Measurements from ENCODE around the gene DRC3.

Gene DRC3

DNA sequence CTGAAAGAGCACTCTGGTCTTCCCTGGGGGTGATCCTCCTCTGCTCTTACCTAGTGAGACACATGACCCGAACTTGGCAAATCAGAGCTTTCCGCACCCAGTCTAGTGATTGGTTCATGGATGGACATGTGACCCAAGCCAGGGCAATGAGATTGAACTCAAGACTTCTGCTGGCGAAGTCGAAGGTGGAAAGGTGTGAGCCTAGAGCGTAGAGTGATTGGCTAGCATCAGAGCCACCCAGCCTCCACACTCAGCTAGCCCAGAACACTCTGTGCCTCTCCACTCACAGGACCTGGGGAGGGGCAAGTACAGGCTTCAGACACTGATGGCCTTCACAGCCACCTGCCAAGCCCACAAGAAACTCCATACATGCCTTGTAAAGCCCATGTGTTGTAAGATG lies 48.7 kb downstream of the DRC3 start:
- ChIA-PET CTCF (no interaction called here), POLR2A (no interaction called here)
- DNase-seq (ENCODE audit: extremely low spot score), result no peak
- TF ChIP-seq SP1 (IDR thresholded peaks at IDR 0.05), result no peak
- TF ChIP-seq NFRKB (IDR thresholded peaks at IDR 0.05), result no peak
- no peak for TF ChIP-seq FOXK2 (IDR thresholded peaks at IDR 0.05)
- no peak for TF ChIP-seq BHLHE40 (IDR thresholded peaks at IDR 0.05; ENCODE audit: borderline replicate concordance)
- no peak for TF ChIP-seq HDGF (IDR thresholded peaks at IDR 0.05; ENCODE audit: borderline replicate concordance)
- no peak for TF ChIP-seq FOXM1 (IDR thresholded peaks at IDR 0.05; ENCODE audit: borderline replicate concordance)
- no peak for TF ChIP-seq FOXA1 (IDR thresholded peaks at IDR 0.05)
- no peak for TF ChIP-seq CTBP1 (IDR thresholded peaks at IDR 0.05; ENCODE audit: borderline replicate concordance)
- TF ChIP-seq SUZ12 (IDR thresholded peaks at IDR 0.05), result no peak
- TF ChIP-seq TARDBP (IDR thresholded peaks at IDR 0.05), result no peak
- TF ChIP-seq ELF4 (IDR thresholded peaks at IDR 0.05), result no peak

- no peak for TF ChIP-seq FOXM1 (IDR thresholded peaks at IDR 0.05; ENCODE audit: borderline replicate concordance)
- no peak for TF ChIP-seq L3MBTL2 (conservative IDR thresholded peaks at IDR 0.05)
- TF ChIP-seq ELF4 (IDR thresholded peaks at IDR 0.05), result no peak
- no peak for TF ChIP-seq FOXA1 (IDR thresholded peaks at IDR 0.05)
- TF ChIP-seq LEF1 (IDR thresholded peaks at IDR 0.05; ENCODE audit: borderline replicate concordance), result no peak
- no peak for TF ChIP-seq ZNF384 (IDR thresholded peaks at IDR 0.05)
- no peak for TF ChIP-seq ARNT (IDR thresholded peaks at IDR 0.05)
- DNase-seq (ENCODE audit: extremely low spot score), result no peak
- POLR2A ChIA-PET, result interaction anchor here (0.8 kb wide), 1 partner anchor 53 kb away, joined by 3 read pairs; the partner anchor contains the start of genes DRC3 and TOM1L2
- CTCF ChIA-PET, result interaction anchor here (0.6 to 1.0 kb wide), 2 partner anchors 8 to 145 kb away, joined by 3 to 5 read pairs; no protein-coding TSS in a partner anchor
These were observed 52.7 kb downstream of the DRC3 start for GRCh38 chr17:18025241-18025944.

DNA sequence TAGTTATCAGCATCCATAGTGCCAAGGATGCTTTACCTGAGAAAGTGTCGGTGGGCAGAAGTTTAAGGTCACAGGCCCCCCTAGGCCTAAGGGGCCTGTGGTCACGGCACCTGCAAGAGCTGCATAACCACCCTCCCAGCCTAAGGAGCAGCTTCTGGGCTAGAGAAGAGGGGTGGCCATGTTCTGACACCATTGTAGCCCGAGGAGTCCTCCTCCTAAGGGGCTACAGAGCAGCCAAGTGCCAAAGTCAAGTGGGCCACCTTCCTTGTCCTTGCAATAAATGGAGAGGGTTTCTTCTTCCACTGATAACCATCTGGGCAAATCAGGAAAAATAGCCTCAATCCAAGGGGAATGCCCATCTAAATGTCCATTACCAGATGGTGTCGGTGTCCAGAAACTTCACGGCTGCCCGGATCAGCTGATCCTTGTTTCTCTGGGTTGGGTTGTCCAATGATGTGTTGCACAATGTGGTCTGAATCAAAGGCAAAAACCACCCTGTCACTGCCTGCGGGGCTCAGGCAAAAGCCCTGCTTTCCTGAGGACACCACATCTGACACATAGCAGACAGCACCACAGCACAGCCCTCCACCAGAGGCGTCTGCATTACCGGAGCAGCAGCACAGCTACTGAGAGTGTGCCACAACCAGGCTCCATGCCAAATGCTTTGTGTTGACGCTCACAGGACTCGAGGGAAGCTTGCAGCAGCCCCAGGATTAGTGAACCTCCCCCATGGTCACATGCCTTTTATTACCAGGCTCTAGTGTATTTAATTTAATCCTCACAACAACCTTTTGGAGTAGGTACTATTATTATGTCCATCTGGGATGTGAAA lies 53.5 kb downstream of the DRC3 start:
- CTCF ChIA-PET, result interaction anchor here (0.6 kb wide), 1 partner anchor 144 kb away, joined by 5 read pairs; no protein-coding TSS in a partner anchor
- TF ChIP-seq ZNF384 (IDR thresholded peaks at IDR 0.05) (no peak), SP1 (IDR thresholded peaks at IDR 0.05) (no peak), FOXA1 (IDR thresholded peaks at IDR 0.05) (no peak), FOXM1 (IDR thresholded peaks at IDR 0.05; ENCODE audit: borderline replicate concordance) (no peak), CTBP1 (IDR thresholded peaks at IDR 0.05; ENCODE audit: borderline replicate concordance) (no peak)
- TF ChIP-seq, protein P1, sequence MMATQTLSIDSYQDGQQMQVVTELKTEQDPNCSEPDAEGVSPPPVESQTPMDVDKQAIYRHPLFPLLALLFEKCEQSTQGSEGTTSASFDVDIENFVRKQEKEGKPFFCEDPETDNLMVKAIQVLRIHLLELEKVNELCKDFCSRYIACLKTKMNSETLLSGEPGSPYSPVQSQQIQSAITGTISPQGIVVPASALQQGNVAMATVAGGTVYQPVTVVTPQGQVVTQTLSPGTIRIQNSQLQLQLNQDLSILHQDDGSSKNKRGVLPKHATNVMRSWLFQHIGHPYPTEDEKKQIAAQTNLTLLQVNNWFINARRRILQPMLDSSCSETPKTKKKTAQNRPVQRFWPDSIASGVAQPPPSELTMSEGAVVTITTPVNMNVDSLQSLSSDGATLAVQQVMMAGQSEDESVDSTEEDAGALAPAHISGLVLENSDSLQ (IDR thresholded peaks at IDR 0.05), result no peak
- DNase-seq (ENCODE audit: extremely low spot score), result no peak
- POLR2A ChIA-PET, result no interaction called here

- POLR2A ChIA-PET, result no interaction called here
- no peak for TF ChIP-seq HDGF (IDR thresholded peaks at IDR 0.05; ENCODE audit: borderline replicate concordance)
- CTCF ChIA-PET, result no interaction called here
- DNase-seq (ENCODE audit: extremely low spot score), result no peak
These were observed 54.6 kb downstream of the DRC3 start for GRCh38 chr17:18027280-18027679.

- no peak for DNase-seq (ENCODE audit: extremely low spot score)
- POLR2A ChIA-PET, result interaction anchor here (0.8 kb wide), 1 partner anchor 26 kb away, joined by 3 read pairs; no protein-coding TSS in a partner anchor
- CTCF ChIA-PET, result interaction anchor here (0.7 to 1.0 kb wide), 2 partner anchors 10 to 24 kb away, joined by 3 to 4 read pairs; no protein-coding TSS in a partner anchor
- TF ChIP-seq SP1 (IDR thresholded peaks at IDR 0.05) (no peak), FOXK2 (IDR thresholded peaks at IDR 0.05) (no peak), TARDBP (IDR thresholded peaks at IDR 0.05) (no peak), FOXA1 (IDR thresholded peaks at IDR 0.05) (no peak), HDGF (IDR thresholded peaks at IDR 0.05; ENCODE audit: borderline replicate concordance) (no peak), CTBP1 (IDR thresholded peaks at IDR 0.05; ENCODE audit: borderline replicate concordance) (no peak), ARNT (IDR thresholded peaks at IDR 0.05) (no peak), LEF1 (IDR thresholded peaks at IDR 0.05; ENCODE audit: borderline replicate concordance) (no peak)
These were observed 55.7 kb downstream of the DRC3 start for GRCh38 chr17:18028114-18028951.

DNA sequence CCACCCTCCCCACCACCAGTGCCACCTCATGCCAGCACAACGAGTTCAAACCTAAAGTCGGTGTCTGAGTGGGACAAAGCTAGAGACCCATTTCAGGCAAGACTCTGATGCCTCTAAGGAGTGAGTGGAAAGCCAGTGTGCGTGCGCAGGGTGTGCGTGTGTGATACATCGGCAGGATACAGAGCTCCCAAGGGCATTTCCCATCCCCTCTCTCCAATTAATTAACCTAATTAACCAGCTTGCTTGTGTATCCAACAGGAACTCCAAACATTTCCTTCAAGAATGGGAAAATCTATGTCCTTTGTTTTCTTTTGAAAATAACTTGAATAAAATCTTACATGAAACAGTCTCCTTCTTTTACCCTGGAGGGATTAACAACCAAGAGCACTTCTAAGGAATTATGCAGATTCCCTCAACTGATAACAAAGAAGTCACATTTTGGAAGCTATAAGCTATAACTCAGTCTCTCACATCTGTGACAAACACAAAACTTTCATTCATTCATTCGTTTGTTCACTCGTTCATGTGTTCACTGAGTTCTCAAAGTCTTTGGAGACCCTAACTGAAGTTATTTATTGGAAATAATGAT lies 56.4 kb downstream of the DRC3 start:
- no peak for TF ChIP-seq NFRKB (IDR thresholded peaks at IDR 0.05)
- TF ChIP-seq ARNT (IDR thresholded peaks at IDR 0.05), result no peak
- no peak for TF ChIP-seq LEF1 (IDR thresholded peaks at IDR 0.05; ENCODE audit: borderline replicate concordance)
- no peak for TF ChIP-seq L3MBTL2 (conservative IDR thresholded peaks at IDR 0.05)
- no peak for TF ChIP-seq FOXA1 (IDR thresholded peaks at IDR 0.05)
- no peak for TF ChIP-seq ZNF384 (IDR thresholded peaks at IDR 0.05)
- TF ChIP-seq, protein P1 (IDR thresholded peaks at IDR 0.05), result no peak
- POLR2A ChIA-PET, result interaction anchor here (0.8 kb wide), 1 partner anchor 26 kb away, joined by 3 read pairs; no protein-coding TSS in a partner anchor
- no peak for DNase-seq (ENCODE audit: extremely low spot score)
- CTCF ChIA-PET, result interaction anchor here (0.7 to 1.0 kb wide), 3 partner anchors 9 to 108 kb away, joined by 3 to 9 read pairs (median 4); no protein-coding TSS in a partner anchor

Data from HEK293T (cell line).